ENCODE data around the gene HEPACAM2. TPM values are rescaled to one million over a fixed set of nuclear protein-coding genes. Genes with fewer than 3 reads are reported as not detected.

HEPACAM2 gene
- total RNA-seq, 1 donor from 2014 or later = not detected

- H3K4me1 ChIP-seq = peaks cover 2% of the 10 kb centered on the region
- intact Hi-C loops (cut with DNase I) = no loop called here
These were observed 11.9 kb upstream of the HEPACAM2 start for GRCh38 chr7:93238131-93238530.

DNA sequence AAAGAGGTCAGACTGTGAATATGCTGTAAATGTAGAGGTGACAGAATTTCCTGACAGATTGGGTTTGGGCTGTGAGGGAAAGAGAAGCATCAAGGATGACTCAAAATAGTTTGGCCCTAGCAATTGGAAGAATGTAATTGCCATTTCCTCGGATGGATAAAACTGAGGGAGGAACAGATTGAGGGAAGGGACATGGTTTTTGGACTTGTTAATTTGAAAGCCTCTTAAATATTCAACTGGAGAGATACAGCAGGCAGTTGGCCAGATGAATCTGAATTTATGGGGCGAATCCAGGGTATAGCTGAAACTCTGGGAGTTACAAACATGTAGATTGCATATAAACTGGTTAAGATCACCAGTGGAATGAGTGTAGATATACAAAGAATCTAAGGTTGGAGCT, 9.3 kb upstream of the HEPACAM2 start:
- intact Hi-C loops (cut with DNase I) = no loop called here
- Histone ChIP-seq H3K27ac (no peak overlapping the region), H3K9me3 (no peaks in the 10 kb centered on the region), H3K4me3 (no peak overlapping the region), H3K4me1 (peaks cover 13% of the 10 kb centered on the region), H3K36me3 (no peaks in the 10 kb centered on the region), H3K27me3 (no peaks in the 10 kb centered on the region)
- DNase-seq (ENCODE audit: extremely low spot score in 2 of 2) = no peak
- TF ChIP-seq CTCF (IDR thresholded peaks at IDR 0.05) (no peak), POLR2A (IDR thresholded peaks at IDR 0.05) (no peak), POLR2AphosphoS5 (IDR thresholded peaks at IDR 0.05; ENCODE audit: insufficient read depth in 1 of 2, low read depth in 1 of 2) (no peak)

More at GRCh38 chr7:93238131-93238530, 11.9 kb upstream of the HEPACAM2 start:
- TF ChIP-seq POLR2AphosphoS5 (IDR thresholded peaks at IDR 0.05; ENCODE audit: insufficient read depth in 1 of 2, low read depth in 1 of 2) (no peak), CTCF (IDR thresholded peaks at IDR 0.05) (no peak), POLR2A (IDR thresholded peaks at IDR 0.05) (no peak)
- Histone ChIP-seq H3K36me3 (no peaks in the 10 kb centered on the region), H3K9me3 (no peaks in the 10 kb centered on the region), H3K27me3 (no peaks in the 10 kb centered on the region), H3K4me3 (no peak overlapping the region), H3K27ac (no peak overlapping the region)
- DNase-seq (ENCODE audit: extremely low spot score in 2 of 2) = no peak

- intact Hi-C loops (cut with DNase I) = no loop called here
- TF ChIP-seq POLR2AphosphoS5 (IDR thresholded peaks at IDR 0.05; ENCODE audit: insufficient read depth in 1 of 2, low read depth in 1 of 2) (no peak), POLR2A (IDR thresholded peaks at IDR 0.05) (no peak), CTCF (IDR thresholded peaks at IDR 0.05) (no peak)
- peaks cover 13% of the 10 kb centered on the region for H3K4me1 ChIP-seq
These were observed 6.4 kb upstream of the HEPACAM2 start for GRCh38 chr7:93232673-93233018.

GRCh38 chr7:93231799-93232672, 5.8 kb upstream of the HEPACAM2 start, which contains the start of gene VPS50:
TSS of gene VPS50 (plus strand) at chr7:93232366. CDS start at chr7:93232468, 102 bp downstream.
- Histone ChIP-seq H3K36me3 (no peaks in the 10 kb centered on the region), H3K9me3 (no peaks in the 10 kb centered on the region), H3K27me3 (no peaks in the 10 kb centered on the region), H3K4me3 (peak within 1 kb of the TSS; percentile 60 to 68), H3K4me1 (peaks cover 13% of the 10 kb centered on the region), H3K27ac (peak within 1 kb of the TSS; percentile 52)
- intact Hi-C loops (cut with DNase I) = no loop called here
- DNase-seq (ENCODE audit: extremely low spot score in 2 of 2) = peak; percentile 97
- TF ChIP-seq POLR2A (IDR thresholded peaks at IDR 0.05) = no peak
- TF ChIP-seq POLR2AphosphoS5 (IDR thresholded peaks at IDR 0.05; ENCODE audit: insufficient read depth in 1 of 2, low read depth in 1 of 2) = peak; percentile 62 to 88
- TF ChIP-seq CTCF (IDR thresholded peaks at IDR 0.05) = peak in 1 of 3 experiments; percentile 32

More at GRCh38 chr7:93232673-93233018, 6.4 kb upstream of the HEPACAM2 start:
- Histone ChIP-seq H3K27me3 (no peaks in the 10 kb centered on the region), H3K9me3 (no peaks in the 10 kb centered on the region), H3K36me3 (no peaks in the 10 kb centered on the region), H3K4me3 (peak overlapping the region; percentile 60 to 68), H3K27ac (peak overlapping the region; percentile 11)
- DNase-seq (ENCODE audit: extremely low spot score in 2 of 2) = no peak

DNA sequence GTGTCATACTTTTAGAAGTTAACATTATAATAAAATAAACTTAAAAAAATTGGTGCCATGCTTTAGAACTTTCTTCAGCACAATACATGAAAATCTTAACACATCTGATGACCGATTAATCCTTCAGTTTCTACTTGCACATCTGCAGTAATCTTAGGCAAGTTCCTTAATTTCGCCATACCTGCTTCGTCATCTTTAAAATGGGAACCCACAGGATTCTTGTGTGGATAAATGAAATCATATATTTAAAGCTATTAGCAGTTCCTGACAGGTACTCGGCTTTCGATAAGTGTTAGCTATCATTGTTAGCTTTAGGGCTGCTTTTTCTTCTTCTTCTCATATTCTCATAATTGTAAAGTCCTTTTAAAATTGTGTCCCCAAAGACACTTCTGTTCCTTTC, 5.0 kb upstream of the HEPACAM2 start:
- H3K4me1 ChIP-seq = peaks cover 13% of the 10 kb centered on the region
- H3K4me3 ChIP-seq = peak overlapping the region; percentile 60 to 68
- no peaks in the 10 kb centered on the region for H3K27me3 ChIP-seq
- no peak for TF ChIP-seq POLR2AphosphoS5 (IDR thresholded peaks at IDR 0.05; ENCODE audit: insufficient read depth in 1 of 2, low read depth in 1 of 2)
- no peak for TF ChIP-seq CTCF (IDR thresholded peaks at IDR 0.05)
- TF ChIP-seq POLR2A (IDR thresholded peaks at IDR 0.05) = no peak
- intact Hi-C loops (cut with DNase I) = no loop called here
- peak overlapping the region; percentile 52 for H3K27ac ChIP-seq
- H3K36me3 ChIP-seq = no peaks in the 10 kb centered on the region
- no peak for DNase-seq (ENCODE audit: extremely low spot score in 2 of 2)
- no peaks in the 10 kb centered on the region for H3K9me3 ChIP-seq
